GM21360 (cell line): ENCODE results near the gene PSMF1.

Source experiments
- ATAC-seq: cut with Tn5 transposase; IDR thresholded peaks from one replicate; pipeline ENCODE4 v1.9.1; 2021; ENCODE audit warnings: mild to moderate bottlenecking, moderate library complexity; ENCODE audit not compliant: unreplicated experiment

The PSMF1 gene

GRCh38 chr20:1163105-1163504 lies 44.7 kb downstream of the PSMF1 start:
- no peak for ATAC-seq

- ATAC-seq: no peak
Measured at GRCh38 chr20:1163653-1164052, 45.3 kb downstream of the PSMF1 start.

GRCh38 chr20:1164871-1165270 lies 46.5 kb downstream of the PSMF1 start:
- ATAC-seq: no peak

GRCh38 chr20:1165521-1165920 lies 47.1 kb downstream of the PSMF1 start:
- ATAC-seq: no peak

- no peak for ATAC-seq
Measured at GRCh38 chr20:1165941-1166340, 47.5 kb downstream of the PSMF1 start.

- ATAC-seq: no peak
Measured at GRCh38 chr20:1166948-1167720, 48.7 kb downstream of the PSMF1 start.

- no peak for ATAC-seq
Measured at GRCh38 chr20:1169224-1169623, 50.8 kb downstream of the PSMF1 start.

GRCh38 chr20:1171461-1172093 lies 53.2 kb downstream of the PSMF1 start:
- no peak for ATAC-seq

- no peak for ATAC-seq
Measured at GRCh38 chr20:1173698-1174097, 55.3 kb downstream of the PSMF1 start.

GRCh38 chr20:1174787-1175186 lies 56.4 kb downstream of the PSMF1 start:
- no peak for ATAC-seq

- ATAC-seq: no peak
Measured at GRCh38 chr20:1177680-1178079, 59.3 kb downstream of the PSMF1 start.

GRCh38 chr20:1178103-1178502 lies 59.7 kb downstream of the PSMF1 start:
- no peak for ATAC-seq

- ATAC-seq: no peak
Measured at GRCh38 chr20:1178623-1179022, 60.2 kb downstream of the PSMF1 start.

GRCh38 chr20:1180949-1181348 lies 62.5 kb downstream of the PSMF1 start:
- ATAC-seq: no peak

- no peak for ATAC-seq
Measured at GRCh38 chr20:1182106-1182505, 63.7 kb downstream of the PSMF1 start.

GRCh38 chr20:1183153-1183552 lies 64.8 kb downstream of the PSMF1 start:
- ATAC-seq: no peak

- no peak for ATAC-seq
Measured at GRCh38 chr20:1184260-1184637, 65.8 kb downstream of the PSMF1 start.

GRCh38 chr20:1184638-1185315 lies 66.4 kb downstream of the PSMF1 start, which contains the start of gene TMEM74B:
Gene TMEM74B, minus strand, starts transcription at chr20:1184981. Its CDS starts 1,180 bp downstream, at chr20:1183801.
- ATAC-seq: no peak

GRCh38 chr20:1185316-1185741 lies 66.9 kb downstream of the PSMF1 start:
- ATAC-seq: no peak

- ATAC-seq: no peak
Measured at GRCh38 chr20:1185790-1186334, 67.5 kb downstream of the PSMF1 start.

- ATAC-seq: no peak
Measured at GRCh38 chr20:1186367-1186991, 68.1 kb downstream of the PSMF1 start.
